Peyer's patch (tissue), 4 donors: Measurements from ENCODE around the gene RASGRF2.

Source experiments
- CTCF ChIP-seq, 6 experiments: fragments of 450-650 bp in 4 of 6; fragments of 200-600 bp in 2 of 6; sonication (generic) in 1 of 6; IDR thresholded peaks; one replicate each; pipeline ENCODE4 v1.5.1; 2017 to 2019; ENCODE audit warnings: antibody characterized with exemption in 6 of 6, mild to moderate bottlenecking in 3 of 6, moderate library complexity in 1 of 6
- POLR2A ChIP-seq, 2 donors: fragments of 450-650 bp; IDR thresholded peaks; one replicate each; pipeline ENCODE4 v1.5.1; 2017; ENCODE audit warnings: antibody characterized with exemption in 2 of 2, mild to moderate bottlenecking in 2 of 2, moderate library complexity in 2 of 2

DNA sequence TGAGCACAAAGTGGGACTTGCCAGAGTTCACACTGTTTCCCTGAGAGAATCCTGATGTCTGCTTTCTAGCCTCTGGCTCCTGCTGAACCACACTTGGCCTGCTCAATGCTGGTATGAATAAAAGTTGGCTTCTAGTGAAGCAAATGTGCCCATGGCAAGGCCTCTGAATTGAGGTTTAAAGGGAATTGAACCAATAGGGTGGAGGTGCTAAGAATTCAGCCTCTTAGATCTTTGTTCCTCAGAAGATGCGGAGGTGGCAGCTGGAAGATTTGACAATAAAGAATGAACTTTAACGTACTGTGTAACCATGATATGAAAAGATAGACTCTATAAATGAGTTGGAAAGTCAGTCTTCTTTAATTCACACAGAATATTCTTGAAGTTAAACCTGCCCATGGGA is 57.2 kb downstream of the RASGRF2 start:
- TF ChIP-seq CTCF (IDR thresholded peaks at IDR 0.05) (no peak), POLR2A (IDR thresholded peaks at IDR 0.05) (no peak)
